HG02588 (cell line): ENCODE measurements around the gene UCN.
"Not testable (repeated sequence)": the region's sequence is repeated elsewhere in the genome, so short reads cannot be mapped to it uniquely, and the experiment has no call there.

Experiments
- ATAC-seq: cut with Tn5 transposase; IDR thresholded peaks from one replicate; pipeline ENCODE4 v1.9.1; 2021; ENCODE audit warnings: mild to moderate bottlenecking, moderate library complexity; ENCODE audit not compliant: unreplicated experiment

The UCN gene

DNA sequence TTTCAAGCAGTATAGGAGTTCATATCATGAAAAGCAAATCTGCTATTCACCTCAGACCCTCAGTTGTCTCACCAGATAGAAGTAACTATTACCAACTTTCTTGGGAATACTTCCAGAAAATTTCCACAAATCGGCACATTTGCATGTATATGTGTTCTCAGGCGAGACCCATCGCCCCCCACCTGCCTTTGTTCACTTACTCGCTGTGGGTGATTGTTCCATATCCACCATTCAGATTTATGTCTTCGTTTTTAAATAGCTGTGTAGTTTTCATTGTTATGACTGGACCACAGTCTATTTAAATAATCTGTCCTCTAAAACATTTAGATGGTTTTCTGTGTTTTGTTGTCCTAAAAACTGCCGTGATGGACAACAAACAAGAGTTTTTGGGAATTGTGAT, 22.8 kb downstream of the UCN start:
- no peak for ATAC-seq

GRCh38 chr2:27284996-27285395, 23.2 kb downstream of the UCN start:
- no peak for ATAC-seq

DNA sequence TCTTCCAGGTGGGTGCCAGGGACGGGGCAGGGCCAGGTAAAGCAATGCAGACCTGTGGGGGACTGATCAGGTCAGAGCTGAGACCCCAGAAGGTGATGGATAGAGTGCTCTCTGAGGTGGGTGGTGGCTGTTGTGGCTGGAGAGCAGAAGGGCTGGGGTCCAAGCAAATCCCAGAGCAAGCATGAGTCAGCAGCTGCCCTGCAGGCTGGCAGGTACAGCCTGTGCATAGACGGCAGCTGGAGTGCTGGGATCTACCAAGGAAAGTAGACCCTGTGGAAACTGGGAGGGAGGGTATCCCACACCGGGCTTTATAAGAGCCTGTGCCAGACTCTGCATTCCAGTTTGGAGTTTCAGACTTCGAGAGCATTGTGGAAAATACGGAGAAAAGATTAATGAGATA, 25.4 kb downstream of the UCN start:
- no peak for ATAC-seq

DNA sequence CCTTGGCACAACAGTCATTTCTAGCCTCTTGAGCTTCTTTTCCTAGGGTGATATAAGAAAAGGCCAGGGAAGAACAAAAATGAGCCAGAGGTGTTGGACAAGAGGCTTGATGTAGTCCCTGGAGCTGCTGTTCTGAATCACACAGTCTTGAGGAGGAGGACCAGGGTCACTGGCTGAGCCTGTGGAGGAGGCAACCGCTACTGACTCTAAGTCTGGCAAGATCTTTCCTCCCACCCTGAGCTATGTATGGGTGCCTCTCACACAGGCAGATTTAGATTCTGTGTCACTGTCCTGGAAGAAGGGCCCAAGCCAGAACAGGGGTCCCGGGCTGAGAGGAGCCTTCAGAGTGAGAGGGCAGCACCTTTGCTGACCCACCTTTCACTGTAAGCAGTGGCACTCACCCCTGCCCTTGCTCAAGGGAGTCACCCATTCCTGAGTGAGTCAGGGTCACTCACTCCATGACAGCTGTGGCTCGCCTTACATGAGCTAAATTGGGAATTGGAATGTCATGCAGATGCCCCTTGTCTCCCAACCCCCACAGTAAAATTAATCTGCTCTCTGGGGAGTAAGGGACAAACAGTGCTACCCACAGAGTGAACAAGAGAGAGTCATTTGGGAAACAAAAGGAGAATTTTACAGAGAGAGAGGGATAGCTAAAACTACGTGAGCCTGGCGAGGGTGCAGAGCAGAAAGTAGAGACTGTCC, 26.2 kb downstream of the UCN start, which contains the start of gene TRIM54:
Gene TRIM54, plus strand, starts transcription at position 575 of the 705 bp plus-strand sequence. CDS start 303 bp downstream, outside the sequence.
- no peak for ATAC-seq

GRCh38 chr2:27281442-27281841, 26.8 kb downstream of the UCN start:
- no peak for ATAC-seq

- ATAC-seq: no peak
Observed at GRCh38 chr2:27280826-27281225, 27.4 kb downstream of the UCN start.

- ATAC-seq: no peak
Observed at GRCh38 chr2:27278010-27278409, 30.2 kb downstream of the UCN start.

DNA sequence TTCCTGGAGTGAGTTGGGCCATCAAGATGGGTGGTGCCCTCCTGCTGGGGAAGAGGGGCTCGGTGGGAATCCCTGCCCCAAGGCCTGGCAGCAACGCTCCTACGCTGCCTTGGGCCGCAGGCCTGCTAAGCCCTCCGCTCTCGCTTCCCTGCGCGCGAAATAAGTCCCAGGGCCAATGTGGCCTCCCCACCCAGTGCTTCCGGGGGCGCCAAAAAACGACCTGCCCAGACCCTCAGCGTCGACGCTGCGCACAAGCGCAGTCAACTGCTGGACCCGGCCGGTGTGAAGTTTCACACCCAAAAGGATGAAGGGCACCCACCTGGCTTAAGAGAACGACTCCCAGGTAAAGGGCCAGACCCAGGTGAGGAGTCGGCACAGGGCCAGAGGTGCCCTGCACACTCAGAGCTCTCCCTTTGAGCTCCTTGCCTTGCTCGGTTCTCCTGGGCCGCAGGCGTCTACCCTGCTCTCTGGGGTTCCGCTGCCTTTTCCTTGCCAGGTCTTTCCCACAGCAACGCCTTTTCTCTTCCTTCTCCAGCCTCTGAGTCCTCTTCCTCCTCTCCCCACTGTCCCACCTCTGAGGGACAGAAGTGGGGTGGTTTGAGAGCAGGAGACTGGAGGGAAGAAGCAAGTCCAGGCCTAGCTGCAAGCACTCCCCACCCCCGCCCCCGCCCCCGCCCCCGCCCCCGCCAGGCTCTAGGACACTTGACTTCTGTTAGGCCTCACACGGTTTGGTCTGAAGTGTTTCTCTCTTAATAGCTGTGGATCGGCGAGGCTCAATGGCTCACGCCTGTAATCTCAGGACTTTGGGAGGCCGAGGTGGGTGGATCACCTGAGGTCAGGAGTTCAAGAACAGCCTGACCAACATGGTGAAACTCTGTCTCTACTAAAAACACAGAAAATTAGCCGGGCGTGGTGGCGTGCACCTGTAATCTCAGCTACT, 32.8 kb downstream of the UCN start, which contains the start of gene DNAJC5G:
Gene DNAJC5G, plus strand, starts transcription at position 223 of the 940 bp plus-strand sequence. CDS start 1,296 bp downstream, outside the sequence.
- no peak for ATAC-seq

DNA sequence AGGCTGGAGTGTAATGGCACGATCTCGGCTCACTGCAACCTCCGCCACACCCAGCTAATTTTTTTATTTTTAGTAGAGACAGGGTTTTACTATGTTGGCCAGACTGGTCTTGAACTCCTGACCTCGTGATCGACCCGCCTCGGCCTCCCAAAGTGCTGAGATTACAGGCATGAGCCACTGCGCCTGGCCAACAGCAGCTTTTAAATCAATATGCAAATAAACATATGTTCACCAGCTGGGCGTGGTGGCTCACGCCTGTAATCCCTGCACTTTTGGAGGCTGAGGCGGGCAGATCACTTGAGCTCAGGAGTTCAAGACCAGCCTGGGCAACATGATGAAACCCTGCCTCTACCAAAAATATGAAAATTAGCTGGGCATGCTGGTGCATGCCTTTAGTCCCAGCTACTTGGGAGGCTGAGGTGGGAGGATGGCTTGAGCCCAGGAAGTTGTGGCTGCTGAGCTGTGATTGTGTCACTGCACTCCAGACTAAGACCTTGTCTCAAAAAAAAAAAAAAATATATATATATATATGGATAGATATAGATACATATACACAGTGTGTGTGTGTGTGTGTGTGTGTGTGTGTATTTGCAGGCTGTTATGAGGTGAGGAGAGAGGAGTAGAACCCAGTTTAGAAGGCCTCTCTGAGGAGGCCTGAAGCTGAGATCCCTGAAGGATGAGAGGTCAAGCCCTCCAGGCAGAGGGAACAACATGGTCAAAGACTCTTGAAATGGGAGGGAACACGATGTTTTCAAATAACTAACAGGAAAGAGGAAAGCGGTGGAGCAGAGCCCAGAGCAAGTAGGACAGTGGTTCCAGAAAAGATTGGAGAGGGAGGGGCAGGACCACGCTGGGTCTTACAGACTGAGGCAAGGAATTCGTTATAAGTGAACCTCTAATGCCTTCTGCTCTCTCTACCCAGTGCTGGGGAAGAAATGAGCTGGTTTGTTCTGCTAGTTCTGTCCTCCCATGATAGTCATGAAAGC, 35.4 kb downstream of the UCN start:
- ATAC-seq: not testable (repeated sequence)

- ATAC-seq: no peak
Observed at GRCh38 chr2:27271631-27272340, 36.5 kb downstream of the UCN start.

DNA sequence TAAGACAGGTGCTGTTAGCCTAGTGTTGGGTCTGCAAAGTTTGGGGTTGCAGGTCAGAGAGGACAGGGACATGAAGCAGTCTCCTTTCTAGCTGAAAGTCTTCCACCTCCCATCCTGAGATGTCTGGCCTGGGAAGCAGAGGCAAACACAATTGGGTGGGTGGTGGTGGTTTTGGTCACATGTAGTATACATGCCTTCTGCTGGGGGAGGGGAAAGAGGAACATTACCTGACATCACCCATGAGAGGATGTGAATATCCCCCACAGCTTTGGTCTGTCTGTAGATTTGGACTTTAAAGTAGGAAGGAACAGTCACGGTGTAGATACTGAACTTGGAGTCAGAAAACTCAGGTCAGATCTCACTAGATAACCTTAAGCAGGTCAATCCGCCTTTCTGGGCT, 37.6 kb downstream of the UCN start:
- no peak for ATAC-seq

- no peak for ATAC-seq
Observed at GRCh38 chr2:27270131-27270530, 38.1 kb downstream of the UCN start.

- ATAC-seq: not testable (repeated sequence)
Observed at GRCh38 chr2:27268296-27268695, 39.9 kb downstream of the UCN start.

DNA sequence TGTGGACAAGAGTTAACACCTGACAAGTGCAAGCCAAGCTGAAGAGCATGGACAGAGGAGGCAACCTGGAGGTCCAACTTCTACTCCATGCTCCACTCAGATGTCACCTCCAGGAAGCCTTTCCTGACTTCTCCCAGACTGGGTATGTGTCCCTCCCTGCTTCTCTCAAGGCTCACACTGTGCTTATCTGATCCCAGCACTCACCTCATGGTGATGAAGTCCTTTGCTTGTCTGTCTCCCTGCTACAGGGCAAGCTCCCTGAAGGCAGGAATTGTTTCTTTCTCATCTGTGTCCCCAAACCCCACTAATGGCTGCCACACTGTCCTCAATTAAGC, 42.7 kb downstream of the UCN start:
- no peak for ATAC-seq

DNA sequence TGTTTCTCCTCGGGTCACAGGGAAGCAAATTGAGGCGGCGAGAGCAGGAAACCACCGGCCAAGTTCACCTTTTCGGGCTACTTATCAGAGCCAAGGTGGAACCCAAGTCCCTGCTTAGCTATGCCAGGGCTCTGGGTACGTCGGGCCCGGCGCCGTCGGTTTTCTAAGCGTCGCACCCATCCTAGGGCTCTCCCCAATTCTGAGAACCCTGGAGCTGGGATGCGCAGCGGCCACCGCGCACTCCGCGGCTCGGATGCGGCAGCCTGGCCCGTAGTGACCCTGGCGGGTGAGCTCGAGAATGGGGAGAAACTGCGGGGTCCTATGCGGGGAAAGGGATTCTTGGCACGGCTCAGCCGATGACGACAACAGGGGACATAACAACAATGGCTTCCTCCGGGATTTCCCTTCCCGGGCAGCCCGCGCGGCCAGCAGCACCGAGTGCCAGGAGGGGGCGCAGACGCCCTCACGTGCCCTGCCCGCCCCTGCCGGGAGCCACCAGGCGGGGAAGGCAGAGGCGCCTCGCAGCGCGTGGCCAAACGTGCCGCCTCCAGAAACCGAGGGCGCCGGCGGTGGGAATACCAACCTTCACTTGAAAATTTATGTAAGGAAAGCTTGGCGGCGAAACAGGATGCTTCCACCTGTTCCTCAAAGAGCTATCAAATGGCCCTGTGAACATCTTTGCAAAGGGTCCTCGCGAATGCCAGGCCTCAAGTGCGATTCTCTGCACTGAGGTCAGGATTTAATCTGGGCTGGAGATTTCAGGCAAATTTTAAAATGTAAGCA, 43.3 kb downstream of the UCN start:
- no peak for ATAC-seq

DNA sequence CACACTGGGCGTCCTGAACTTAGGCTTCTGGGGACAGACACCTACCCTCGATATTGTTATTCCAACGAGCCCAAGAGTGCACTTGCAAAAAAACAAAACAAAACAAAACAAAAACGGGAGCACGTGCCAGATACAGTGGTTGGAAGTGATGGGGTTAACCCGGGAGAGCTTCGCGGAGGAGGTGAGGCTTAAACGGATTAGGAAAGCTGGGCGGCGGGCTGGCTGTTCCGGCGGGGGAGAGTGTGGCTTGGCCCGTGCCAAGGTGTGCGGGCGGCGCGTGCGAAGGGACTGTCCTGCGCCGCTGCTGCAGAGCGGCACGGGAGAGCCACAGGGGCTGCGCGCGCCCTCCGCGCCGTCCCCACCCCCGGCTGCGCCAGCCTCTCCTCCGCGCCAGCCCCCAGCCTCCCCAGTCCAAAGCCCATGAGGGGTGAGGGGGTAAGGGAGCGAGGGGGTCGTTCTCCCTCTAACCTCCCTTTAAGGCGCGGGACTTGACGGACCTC, 43.9 kb downstream of the UCN start:
- no peak for ATAC-seq

DNA sequence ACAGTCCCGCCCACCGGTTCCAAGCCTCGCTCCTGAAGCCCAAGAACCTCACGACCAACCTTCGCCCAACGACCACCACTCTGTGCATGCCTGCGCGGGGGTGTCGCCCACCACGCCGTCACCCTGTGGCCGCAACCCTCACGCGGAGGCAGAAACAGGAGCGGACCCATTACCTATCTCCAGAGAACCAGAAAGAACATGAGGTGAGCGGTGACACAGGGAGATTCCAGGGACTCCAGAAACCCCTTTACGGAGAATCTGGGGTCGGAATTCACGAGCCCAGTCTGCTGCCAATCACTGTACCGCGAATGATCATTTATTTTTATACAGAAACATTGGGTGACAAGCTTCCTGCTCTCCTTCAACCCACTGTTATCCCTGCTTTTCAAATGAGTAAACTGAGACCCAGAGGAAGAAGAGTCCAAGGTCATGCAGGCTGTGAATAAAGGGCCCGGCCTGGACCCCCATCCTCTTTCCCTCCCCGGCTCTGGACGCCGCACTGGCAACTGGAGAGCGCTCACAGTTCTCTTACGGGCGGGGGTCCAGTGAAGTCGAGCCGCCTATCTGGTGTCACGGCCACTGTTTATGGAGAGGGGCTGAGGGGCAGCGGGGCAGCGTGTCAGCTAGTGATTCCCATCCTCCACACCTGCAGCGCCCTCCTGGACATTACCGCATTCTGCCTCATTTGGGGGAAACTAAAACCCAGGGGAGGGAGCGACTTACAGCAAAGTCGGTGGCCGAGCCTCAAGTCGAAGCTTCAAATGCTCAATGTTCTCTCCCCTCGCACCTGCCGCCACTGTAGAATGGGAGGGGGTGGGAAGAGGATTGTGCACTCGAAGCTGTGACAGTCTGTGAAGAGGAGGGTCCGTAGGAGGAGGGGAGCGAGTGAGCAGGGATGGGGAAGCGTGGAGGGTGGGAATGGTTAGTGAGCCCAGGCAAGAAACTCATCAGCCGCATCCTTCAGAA, 44.7 kb downstream of the UCN start:
- no peak for ATAC-seq
